Gastrocnemius medialis (tissue), 4 donors: ENCODE results near the gene PIAS1. TPM values are rescaled to one million over a fixed set of nuclear protein-coding genes. Genes with fewer than 3 reads are reported as not detected.

ENCODE experiments used
- ATAC-seq, 2 donors: fragments of 150-250 bp; one replicate each; pipeline ENCODE4 v1.9.1; 2016
- DNase-seq, 2 donors: peaks; one replicate each; pipeline ENCODE4 v3.0.0-alpha.2; 2019
- H3K27ac ChIP-seq, 4 donors: fragments of 200-600 bp; sonication (generic); 1 replicate in 1 of 4; 2 replicates in 3 of 4; pipeline ENCODE4 v1.5.1; 2016 to 2018; ENCODE audit warnings: mild to moderate bottlenecking in 2 of 4, moderate library complexity in 1 of 4
- H3K27me3 ChIP-seq, 3 donors: fragments of 200-600 bp; sonication (generic) in 2 of 3; 1 replicate in 1 of 3; 2 replicates in 2 of 3; pipeline versions ENCODE4 v1.5.1 to v1.6.0; 2016 to 2019; ENCODE audit warnings: mild to moderate bottlenecking in 1 of 3, moderate library complexity in 1 of 3
- H3K36me3 ChIP-seq, 2 donors: fragments of 200-600 bp; sonication (generic) in 1 of 2; one replicate each; pipeline ENCODE4 v1.5.1; 2017 to 2018
- H3K4me1 ChIP-seq, 2 donors: fragments of 200-600 bp; sonication (generic) in 1 of 2; one replicate each; pipeline ENCODE4 v1.5.1; 2016 to 2017; ENCODE audit warnings: mild to moderate bottlenecking in 2 of 2
- H3K4me3 ChIP-seq, 4 donors: fragments of 200-600 bp; sonication (generic) in 3 of 4; 1 replicate in 1 of 4; 2 replicates in 3 of 4; pipeline ENCODE4 v1.5.1; 2016 to 2019; ENCODE audit warnings: mild to moderate bottlenecking in 2 of 4
- H3K9me3 ChIP-seq, 3 donors: fragments of 200-600 bp; sonication (generic) in 2 of 3; 1 replicate in 1 of 3; 2 replicates in 2 of 3; pipeline ENCODE4 v1.5.1; 2016 to 2019
- POLR2A ChIP-seq, 2 donors: fragments of 450-650 bp; IDR thresholded peaks; one replicate each; pipeline ENCODE4 v1.6.1; 2017; ENCODE audit warnings: antibody characterized with exemption in 2 of 2, mild to moderate bottlenecking in 2 of 2, moderate library complexity in 2 of 2
- in situ Hi-C, 4 donors: fragments of 200-750 bp; cut with MboI; loops; one replicate each; pipeline versions ENCODE4 v1.15.0 to v1.8.0; 2017; ENCODE audit warnings: low sequenced_read_pairs in 4 of 4
- intact Hi-C: fragments of 100-400 bp; cut with DNase I; formaldehyde crosslinking; loops from one replicate; pipeline ENCODE4 v1.15.1; 2023; ENCODE audit warnings: low total_unique reads
- total RNA-seq, 4 donors: library from RNA; depleted of rRNA; stranded (reverse); fragments of >200 nt; gene quantifications; one replicate each; pipeline versions ENCODE4 v1.1.0 to v1.2.3, GENCODE V29; 2016
- TF ChIP-seq, protein P1 (sequence below), 5 experiments: fragments of 450-650 bp in 3 of 5; fragments of 200-600 bp in 2 of 5; sonication (generic) in 2 of 5; IDR thresholded peaks in 4 of 5; conservative IDR thresholded peaks in 1 of 5; 1 replicate in 4 of 5; 2 replicates in 1 of 5; pipeline ENCODE4 v1.5.1; 2016 to 2019; ENCODE audit warnings: antibody characterized with exemption in 5 of 5, mild to moderate bottlenecking in 3 of 5, moderate library complexity in 3 of 5

The PIAS1 gene
- total RNA-seq, 4 donors from 2014 or later = 16.4 to 71.9 (median 23.5) TPM

DNA sequence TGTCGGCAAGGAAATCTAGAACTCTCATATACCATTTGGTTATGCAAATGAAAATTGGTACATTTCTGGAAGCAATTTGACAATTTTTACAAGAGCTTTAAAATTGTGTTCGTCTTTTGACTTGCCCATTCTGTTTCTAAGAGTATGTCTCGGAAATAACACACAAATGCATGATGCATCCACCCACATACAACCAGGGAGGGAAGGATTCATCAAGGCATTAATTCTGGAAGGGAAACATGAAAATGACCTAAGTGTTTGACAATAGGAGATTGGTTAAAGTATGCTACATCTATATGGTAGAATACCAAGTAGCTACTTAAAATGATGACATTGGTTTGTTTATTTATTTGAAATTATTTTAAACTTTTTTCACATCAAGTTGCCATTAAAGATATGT, 58.6 kb downstream of the PIAS1 start:
- Histone ChIP-seq H3K4me1 (peaks cover 44 to 54% of the 10 kb centered on the region in 2 donors), H3K27me3 (no peaks in the 10 kb centered on the region), H3K9me3 (no peaks in the 10 kb centered on the region), H3K4me3 (no peak overlapping the region), H3K27ac (peak overlapping the region in 1 of 4 donors; percentile 71), H3K36me3 (no peaks in the 10 kb centered on the region)
- in situ Hi-C loops (no loop called here), intact Hi-C loops (loop anchor here (10.0 kb wide), 1 partner anchor 58 kb away; the partner anchor contains the start of gene PIAS1)
- TF ChIP-seq, protein P1, sequence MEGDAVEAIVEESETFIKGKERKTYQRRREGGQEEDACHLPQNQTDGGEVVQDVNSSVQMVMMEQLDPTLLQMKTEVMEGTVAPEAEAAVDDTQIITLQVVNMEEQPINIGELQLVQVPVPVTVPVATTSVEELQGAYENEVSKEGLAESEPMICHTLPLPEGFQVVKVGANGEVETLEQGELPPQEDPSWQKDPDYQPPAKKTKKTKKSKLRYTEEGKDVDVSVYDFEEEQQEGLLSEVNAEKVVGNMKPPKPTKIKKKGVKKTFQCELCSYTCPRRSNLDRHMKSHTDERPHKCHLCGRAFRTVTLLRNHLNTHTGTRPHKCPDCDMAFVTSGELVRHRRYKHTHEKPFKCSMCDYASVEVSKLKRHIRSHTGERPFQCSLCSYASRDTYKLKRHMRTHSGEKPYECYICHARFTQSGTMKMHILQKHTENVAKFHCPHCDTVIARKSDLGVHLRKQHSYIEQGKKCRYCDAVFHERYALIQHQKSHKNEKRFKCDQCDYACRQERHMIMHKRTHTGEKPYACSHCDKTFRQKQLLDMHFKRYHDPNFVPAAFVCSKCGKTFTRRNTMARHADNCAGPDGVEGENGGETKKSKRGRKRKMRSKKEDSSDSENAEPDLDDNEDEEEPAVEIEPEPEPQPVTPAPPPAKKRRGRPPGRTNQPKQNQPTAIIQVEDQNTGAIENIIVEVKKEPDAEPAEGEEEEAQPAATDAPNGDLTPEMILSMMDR (IDR thresholded peaks at IDR 0.05 in 4 of 5, conservative IDR thresholded peaks at IDR 0.05 in 1 of 5) = no peak
- no peak for ATAC-seq
- no peak for DNase-seq

DNA sequence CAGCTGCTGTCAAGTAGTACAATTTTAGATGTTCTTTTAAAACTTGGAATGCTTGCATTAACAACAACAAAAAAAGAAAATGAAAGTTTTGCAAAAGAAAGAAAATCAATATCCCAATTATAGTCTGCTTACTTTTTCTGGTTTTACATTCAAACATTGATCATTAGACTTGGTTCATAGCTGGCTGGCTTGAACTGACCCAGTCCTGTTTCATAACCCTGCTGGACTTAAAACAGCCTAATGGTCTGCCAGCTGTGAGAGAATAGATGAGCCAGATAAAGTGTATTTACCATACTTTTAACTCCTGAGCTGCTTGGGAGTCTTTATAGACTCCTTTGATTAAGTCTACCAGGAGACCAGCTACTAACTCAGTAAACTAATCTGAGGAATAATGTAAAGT, 59.2 kb downstream of the PIAS1 start:
- H3K36me3 ChIP-seq = no peaks in the 10 kb centered on the region
- peaks cover 44 to 50% of the 10 kb centered on the region in 2 donors for H3K4me1 ChIP-seq
- DNase-seq (no peak), ATAC-seq (peak in 1 of 2 donors; percentile 47)
- H3K27me3 ChIP-seq = no peaks in the 10 kb centered on the region
- H3K9me3 ChIP-seq = no peaks in the 10 kb centered on the region
- in situ Hi-C loops (no loop called here), intact Hi-C loops (loop anchor here (10.0 kb wide), 1 partner anchor 58 kb away; the partner anchor contains the start of gene PIAS1)
- no peak for TF ChIP-seq POLR2A (IDR thresholded peaks at IDR 0.05)
- TF ChIP-seq, protein P1 (IDR thresholded peaks at IDR 0.05 in 4 of 5, conservative IDR thresholded peaks at IDR 0.05 in 1 of 5) = no peak
- peak overlapping the region in 3 of 4 donors; percentile 35 to 71 (median 60) for H3K27ac ChIP-seq
- peak overlapping the region in 1 of 4 donors; percentile 57 for H3K4me3 ChIP-seq

DNA sequence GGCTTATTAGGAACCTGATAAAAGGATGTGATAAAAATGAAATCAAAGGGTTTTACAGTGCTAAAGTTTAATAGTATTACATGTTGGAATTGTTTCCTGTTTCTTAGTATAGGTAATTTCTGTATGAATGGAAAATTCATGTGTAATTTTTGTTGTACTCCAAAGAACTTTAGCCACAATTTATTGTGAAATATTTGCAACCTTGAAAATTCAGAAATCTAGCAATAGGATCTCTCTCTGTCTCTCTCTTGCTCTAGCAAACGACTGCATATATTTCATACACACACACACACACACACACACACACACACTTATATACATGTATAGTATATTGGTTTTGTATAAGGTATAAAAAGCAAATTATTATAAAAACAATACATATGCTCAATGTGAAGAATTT, 59.6 kb downstream of the PIAS1 start:
- peaks cover 41 to 47% of the 10 kb centered on the region in 2 donors for H3K4me1 ChIP-seq
- no peak for DNase-seq
- peak overlapping the region in 3 of 4 donors; percentile 44 to 71 (median 60) for H3K27ac ChIP-seq
- no peak for ATAC-seq
- no peaks in the 10 kb centered on the region for H3K36me3 ChIP-seq
- peak overlapping the region; percentile 8 to 57 (median 45) for H3K4me3 ChIP-seq
- no peak for TF ChIP-seq POLR2A (IDR thresholded peaks at IDR 0.05)
- TF ChIP-seq, protein P1 (IDR thresholded peaks at IDR 0.05 in 4 of 5, conservative IDR thresholded peaks at IDR 0.05 in 1 of 5) = no peak
- in situ Hi-C loops = no loop called here
- intact Hi-C loops = loop anchor here (10.0 kb wide), 1 partner anchor 59 kb away; the partner anchor contains the start of gene PIAS1
- H3K27me3 ChIP-seq = no peaks in the 10 kb centered on the region
- H3K9me3 ChIP-seq = no peaks in the 10 kb centered on the region

DNA sequence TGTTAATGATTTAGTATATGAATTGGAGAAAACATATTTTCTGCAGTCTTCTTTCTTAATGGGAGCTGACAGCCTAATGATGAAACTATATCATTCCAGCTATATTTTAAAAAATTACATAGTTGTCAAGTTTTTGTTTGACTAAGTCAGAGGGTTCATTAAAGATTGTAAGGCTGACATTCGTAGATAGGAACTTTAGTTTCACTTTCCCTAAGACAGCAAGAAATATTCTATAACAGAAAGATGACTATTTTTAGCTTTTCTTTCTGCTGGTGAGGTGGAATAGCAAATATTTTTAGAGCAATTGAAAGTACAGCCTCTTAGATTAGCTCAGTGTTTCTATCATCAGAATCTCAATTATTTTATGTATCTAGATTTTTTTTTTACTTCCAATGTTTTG, 60.2 kb downstream of the PIAS1 start:
- Histone ChIP-seq H3K9me3 (no peaks in the 10 kb centered on the region), H3K27ac (peak overlapping the region; percentile 42 to 71 (median 52)), H3K27me3 (no peaks in the 10 kb centered on the region), H3K36me3 (no peaks in the 10 kb centered on the region), H3K4me3 (peak overlapping the region; percentile 8 to 57 (median 45)), H3K4me1 (peaks cover 36 to 42% of the 10 kb centered on the region in 2 donors)
- peak; percentile 68 to 82 for ATAC-seq
- DNase-seq = no peak
- in situ Hi-C loops = no loop called here
- no peak for TF ChIP-seq POLR2A (IDR thresholded peaks at IDR 0.05)
- TF ChIP-seq, protein P1 (IDR thresholded peaks at IDR 0.05 in 4 of 5, conservative IDR thresholded peaks at IDR 0.05 in 1 of 5) = no peak
- intact Hi-C loops = loop anchor here (10.0 kb wide), 1 partner anchor 60 kb away; the partner anchor contains the start of gene PIAS1
